ENCODE measurements around the gene LRMDA. TPM values are rescaled to one million over a fixed set of nuclear protein-coding genes. Genes with fewer than 3 reads are reported as not detected.

Gene LRMDA
- total RNA-seq, 1 donor from 2014 or later, result 5.2 TPM

DNA sequence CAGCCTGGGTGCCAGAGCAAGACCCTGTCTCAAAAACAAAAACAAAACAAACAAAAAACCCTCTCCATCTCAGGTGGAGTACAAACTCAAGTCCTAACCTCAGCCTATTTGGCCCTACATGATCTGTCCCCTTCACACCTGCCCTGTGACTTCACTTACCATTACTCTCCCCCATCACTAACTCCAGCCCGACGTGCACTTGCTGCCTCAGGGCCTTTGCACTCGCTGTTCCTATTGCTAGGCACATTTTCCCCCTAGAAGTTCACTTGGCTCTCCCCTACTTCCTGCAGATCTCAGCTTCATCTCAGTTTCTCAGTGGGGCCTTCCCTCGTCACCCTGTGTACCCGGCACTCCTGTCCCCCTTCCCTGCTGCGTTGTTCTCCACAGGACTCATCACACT lies 8.5 kb upstream of the LRMDA start:
- Mint-ChIP-seq H3K27ac (no peak overlapping the region), H3K27me3 (ENCODE audit: insufficient read depth, low read depth) (peaks cover 5% of the 10 kb centered on the region), H3K4me1 (peaks cover 12% of the 10 kb centered on the region), H3K36me3 (no peaks in the 10 kb centered on the region), H3K4me3 (no peak overlapping the region), H3K9me3 (peaks cover 2% of the 10 kb centered on the region)
- Histone ChIP-seq H3K4me3 (no peak overlapping the region), H3F3A (ENCODE audit: low read depth) (peaks cover under 1% of the 10 kb centered on the region), H3K4me1 (peaks cover 1% of the 10 kb centered on the region), H3K4me2 (no peak overlapping the region), H3K9ac (no peak overlapping the region), H4K20me1 (ENCODE audit: low read depth) (no peaks in the 10 kb centered on the region), H3K9me3 (ENCODE audit: low read depth) (no peaks in the 10 kb centered on the region), H2AFZ (replicated peaks) (no peak overlapping the region), H3K79me2 (ENCODE audit: low read depth) (no peaks in the 10 kb centered on the region), H3K27ac (no peak overlapping the region), H3K27me3 (peaks cover 95% of the 10 kb centered on the region), H3K36me3 (no peaks in the 10 kb centered on the region)
- DNase-seq (ENCODE audit: low spot score), result no peak
- TF ChIP-seq EZH2phosphoT487 (IDR thresholded peaks at IDR 0.05), result no peak
- no peak for TF ChIP-seq EZH2 (IDR thresholded peaks at IDR 0.05)
- TF ChIP-seq, protein P1, sequence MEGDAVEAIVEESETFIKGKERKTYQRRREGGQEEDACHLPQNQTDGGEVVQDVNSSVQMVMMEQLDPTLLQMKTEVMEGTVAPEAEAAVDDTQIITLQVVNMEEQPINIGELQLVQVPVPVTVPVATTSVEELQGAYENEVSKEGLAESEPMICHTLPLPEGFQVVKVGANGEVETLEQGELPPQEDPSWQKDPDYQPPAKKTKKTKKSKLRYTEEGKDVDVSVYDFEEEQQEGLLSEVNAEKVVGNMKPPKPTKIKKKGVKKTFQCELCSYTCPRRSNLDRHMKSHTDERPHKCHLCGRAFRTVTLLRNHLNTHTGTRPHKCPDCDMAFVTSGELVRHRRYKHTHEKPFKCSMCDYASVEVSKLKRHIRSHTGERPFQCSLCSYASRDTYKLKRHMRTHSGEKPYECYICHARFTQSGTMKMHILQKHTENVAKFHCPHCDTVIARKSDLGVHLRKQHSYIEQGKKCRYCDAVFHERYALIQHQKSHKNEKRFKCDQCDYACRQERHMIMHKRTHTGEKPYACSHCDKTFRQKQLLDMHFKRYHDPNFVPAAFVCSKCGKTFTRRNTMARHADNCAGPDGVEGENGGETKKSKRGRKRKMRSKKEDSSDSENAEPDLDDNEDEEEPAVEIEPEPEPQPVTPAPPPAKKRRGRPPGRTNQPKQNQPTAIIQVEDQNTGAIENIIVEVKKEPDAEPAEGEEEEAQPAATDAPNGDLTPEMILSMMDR (IDR thresholded peaks at IDR 0.05), result no peak

DNA sequence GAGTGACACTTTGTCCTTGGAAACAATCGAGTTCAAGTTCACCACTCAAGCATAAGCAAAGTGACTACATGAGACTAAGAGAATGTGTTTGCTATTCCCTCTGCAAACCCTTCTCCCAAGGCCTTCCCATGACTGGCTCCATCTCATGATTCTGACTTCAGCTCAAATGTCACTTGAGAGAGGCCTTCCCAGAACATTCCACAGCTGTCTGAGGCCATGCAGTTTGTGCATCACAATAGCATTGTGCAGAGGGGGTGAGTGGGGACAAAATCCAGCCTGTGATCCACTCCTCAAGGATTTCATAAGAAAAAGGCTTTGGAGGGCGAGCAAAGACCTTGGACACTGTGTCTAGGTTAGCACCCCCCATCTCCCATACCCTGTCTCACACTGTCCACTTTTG lies 6.9 kb upstream of the LRMDA start:
- DNase-seq (ENCODE audit: low spot score), result no peak
- Histone ChIP-seq H3K36me3 (no peaks in the 10 kb centered on the region), H3K27me3 (peaks cover 95% of the 10 kb centered on the region), H2AFZ (replicated peaks) (no peak overlapping the region), H3K4me1 (peaks cover 15% of the 10 kb centered on the region), H3K27ac (no peak overlapping the region), H3K4me2 (no peak overlapping the region), H3K9ac (no peak overlapping the region), H4K20me1 (ENCODE audit: low read depth) (peaks cover 2% of the 10 kb centered on the region), H3K9me3 (ENCODE audit: low read depth) (no peaks in the 10 kb centered on the region), H3K79me2 (ENCODE audit: low read depth) (no peaks in the 10 kb centered on the region), H3K4me3 (no peak overlapping the region), H3F3A (ENCODE audit: low read depth) (peaks cover 7% of the 10 kb centered on the region)
- H3K9me3 Mint-ChIP-seq, result peaks cover 2% of the 10 kb centered on the region
- H3K4me1 Mint-ChIP-seq, result peaks cover 21% of the 10 kb centered on the region
- H3K27ac Mint-ChIP-seq, result no peak overlapping the region
- no peaks in the 10 kb centered on the region for H3K36me3 Mint-ChIP-seq
- H3K27me3 Mint-ChIP-seq (ENCODE audit: insufficient read depth, low read depth), result peaks cover 8% of the 10 kb centered on the region
- H3K4me3 Mint-ChIP-seq, result no peak overlapping the region
- TF ChIP-seq EZH2 (IDR thresholded peaks at IDR 0.05), result no peak
- TF ChIP-seq, protein P1 (IDR thresholded peaks at IDR 0.05), result no peak
- no peak for TF ChIP-seq EZH2phosphoT487 (IDR thresholded peaks at IDR 0.05)

DNA sequence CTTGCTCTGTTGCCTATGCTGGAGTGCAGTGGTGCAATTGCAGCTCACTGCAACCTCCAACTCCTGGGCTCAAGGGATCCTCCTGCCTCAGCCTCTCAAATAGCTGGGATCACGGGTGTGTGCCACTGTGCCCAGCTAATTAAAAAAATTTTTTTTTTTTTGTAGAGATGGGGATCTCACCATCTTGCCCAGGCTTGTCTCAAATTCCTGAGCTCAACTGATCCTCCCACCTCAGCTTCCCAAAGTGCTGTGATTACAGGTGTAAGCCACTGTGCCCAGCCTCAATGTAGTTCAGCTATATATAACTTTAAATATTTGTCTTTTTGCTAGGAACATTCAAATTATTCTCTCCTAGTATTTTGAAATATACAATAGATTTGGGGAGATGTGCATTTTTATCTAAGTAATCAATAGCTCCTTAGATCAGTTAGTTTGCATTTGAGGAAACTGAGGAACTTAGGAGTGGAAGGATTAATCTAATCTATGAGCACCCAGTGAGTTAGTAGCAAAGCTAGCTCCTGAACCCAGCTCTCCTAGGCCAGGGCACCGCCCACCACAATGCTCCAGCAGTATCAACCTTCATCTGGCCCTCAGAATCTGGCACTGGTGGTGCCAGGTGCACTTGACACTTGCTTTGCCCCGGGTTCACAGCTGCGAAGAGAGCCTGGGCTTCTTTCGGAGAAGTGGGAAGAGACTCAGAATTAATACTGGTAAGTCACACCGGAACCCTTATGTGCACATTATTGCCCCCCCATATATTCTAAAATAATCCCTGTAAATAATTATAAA lies 5.9 kb upstream of the LRMDA start:
- Mint-ChIP-seq H3K4me1 (peaks cover 31% of the 10 kb centered on the region), H3K36me3 (no peaks in the 10 kb centered on the region), H3K9me3 (peaks cover 2% of the 10 kb centered on the region), H3K27me3 (ENCODE audit: insufficient read depth, low read depth) (peaks cover 14% of the 10 kb centered on the region), H3K27ac (no peak overlapping the region), H3K4me3 (no peak overlapping the region)
- Histone ChIP-seq H3K9me3 (ENCODE audit: low read depth) (no peaks in the 10 kb centered on the region), H3K9ac (no peak overlapping the region), H4K20me1 (ENCODE audit: low read depth) (peaks cover 7% of the 10 kb centered on the region), H3K27ac (no peak overlapping the region), H3K36me3 (no peaks in the 10 kb centered on the region), H3K79me2 (ENCODE audit: low read depth) (no peaks in the 10 kb centered on the region), H3F3A (ENCODE audit: low read depth) (peaks cover 16% of the 10 kb centered on the region), H3K27me3 (peaks cover 90% of the 10 kb centered on the region), H3K4me1 (peaks cover 22% of the 10 kb centered on the region), H2AFZ (replicated peaks) (no peak overlapping the region), H3K4me3 (no peak overlapping the region), H3K4me2 (no peak overlapping the region)
- DNase-seq (ENCODE audit: low spot score), result no peak
- TF ChIP-seq EZH2 (IDR thresholded peaks at IDR 0.05) (no peak), EZH2phosphoT487 (IDR thresholded peaks at IDR 0.05) (no peak)
- TF ChIP-seq, protein P1 (IDR thresholded peaks at IDR 0.05), result no peak

Measured in neural progenitor cell (in vitro differentiated cells).